GM12878 (cell line): Measurements from ENCODE around the gene PARN. TPM values are rescaled to one million over a fixed set of nuclear protein-coding genes. Genes with fewer than 3 reads are reported as not detected.
A peak's percentile ranks its signal among the peaks of the same experiment; 100 is the strongest.

Experiments
- BACH1 ChIP-seq: fragments of 450-650 bp; IDR thresholded peaks from 2 replicates; pipeline ENCODE4 v1.6.1; 2017; ENCODE audit warnings: mild to moderate bottlenecking, borderline replicate concordance
- BCL3 ChIP-seq: IDR thresholded peaks from 2 replicates; pipeline ENCODE4 v1.6.1; 2011; ENCODE audit warnings: borderline replicate concordance, low read depth, mild to moderate bottlenecking, moderate library complexity, low read length; ENCODE audit not compliant: insufficient read depth, poor library complexity, severe bottlenecking
- KLF5 ChIP-seq: fragments of 450-650 bp; IDR thresholded peaks from 2 replicates; pipeline ENCODE4 v1.6.1; 2014; ENCODE audit warnings: mild to moderate bottlenecking; ENCODE audit not compliant: partially characterized antibody
- MLLT1 ChIP-seq: fragments of 450-650 bp; IDR thresholded peaks from 2 replicates; pipeline ENCODE4 v1.6.1; 2016; ENCODE audit warnings: mild to moderate bottlenecking
- MTA2 ChIP-seq: fragments of 450-650 bp; IDR thresholded peaks from 2 replicates; pipeline ENCODE4 v1.6.1; 2016; ENCODE audit warnings: low read depth, mild to moderate bottlenecking, moderate library complexity
- NRF1 ChIP-seq: conservative IDR thresholded peaks from 2 replicates; pipeline ENCODE4 v1.6.1; 2011; ENCODE audit warnings: mild to moderate bottlenecking, low read depth, low read length, improper control_type of control experiment
- RBBP5 ChIP-seq: fragments of 200-600 bp; sonication (generic); conservative IDR thresholded peaks from 2 replicates; pipeline ENCODE4 v1.6.1; 2016
- RUNX3 ChIP-seq: IDR thresholded peaks from 2 replicates; pipeline ENCODE4 v1.6.1; 2012; ENCODE audit warnings: low read length, inconsistent platforms
- ZBED1 ChIP-seq: IDR thresholded peaks from 2 replicates; pipeline ENCODE4 v1.6.1; 2016; ENCODE audit warnings: borderline replicate concordance
- ZNF592 ChIP-seq: fragments of 450-650 bp; IDR thresholded peaks from 2 replicates; pipeline ENCODE4 v1.6.1; 2017; ENCODE audit warnings: mild to moderate bottlenecking, moderate library complexity
- polyA plus RNA-seq, 11 experiments: library from polyadenylated mRNA; depleted of rRNA in 4 of 11; unstranded in 6 of 11; stranded (reverse) in 5 of 11; fragments of >200 nt; fragmentation: Nextera tagmentation in 4 of 11; fragmentation: Illumina TruSeq in 1 of 11; extraction: Ambion mirVana in 4 of 11; extraction: Trizol in 1 of 11; gene quantifications; 1 replicate in 1 of 11; 2 replicates in 10 of 11; pipeline versions ENCODE4 v1.2.1 to v1.2.3, GENCODE V29; 2011 to 2016; ENCODE audit warnings: inconsistent platforms in 2 of 11, missing spikeins in 2 of 11, low read depth in 1 of 11
- total RNA-seq, 4 experiments: library from RNA; depleted of rRNA in 3 of 4; stranded (reverse); fragments of >200 nt in 3 of 4; fragmentation: Illumina TruSeq in 1 of 4; extraction: Trizol in 1 of 4; gene quantifications; 2 replicates each; pipeline versions ENCODE4 v1.2.1 to v1.2.3, GENCODE V29; 2013 to 2021
- TF ChIP-seq, protein P1 (sequence below): fragments of 450-650 bp; IDR thresholded peaks from 2 replicates; pipeline ENCODE4 v1.6.1; 2016; ENCODE audit warnings: mild to moderate bottlenecking

PARN gene
- total and polyA plus RNA-seq, 10 of the 15 experiments (the other 5 are each of a cell fraction or from before 2014, with no cell fraction given), result 15.6 to 77.3 (median 47.7) TPM

- TF ChIP-seq KLF5 (peak; percentile 83), ZNF592 (no peak), MLLT1 (peak; percentile 62), NRF1 (no peak), BCL3 (no peak), BACH1 (peak; percentile 99), MTA2 (peak; percentile 70; the same call in 1 of the 2 replicates), ZBED1 (peak; percentile 56; the same call in 1 of the 2 replicates), RUNX3 (peak; percentile 93), RBBP5 (no peak)
- TF ChIP-seq, protein P1, sequence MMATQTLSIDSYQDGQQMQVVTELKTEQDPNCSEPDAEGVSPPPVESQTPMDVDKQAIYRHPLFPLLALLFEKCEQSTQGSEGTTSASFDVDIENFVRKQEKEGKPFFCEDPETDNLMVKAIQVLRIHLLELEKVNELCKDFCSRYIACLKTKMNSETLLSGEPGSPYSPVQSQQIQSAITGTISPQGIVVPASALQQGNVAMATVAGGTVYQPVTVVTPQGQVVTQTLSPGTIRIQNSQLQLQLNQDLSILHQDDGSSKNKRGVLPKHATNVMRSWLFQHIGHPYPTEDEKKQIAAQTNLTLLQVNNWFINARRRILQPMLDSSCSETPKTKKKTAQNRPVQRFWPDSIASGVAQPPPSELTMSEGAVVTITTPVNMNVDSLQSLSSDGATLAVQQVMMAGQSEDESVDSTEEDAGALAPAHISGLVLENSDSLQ, result peak; percentile 44
- TF ChIP-seq, all 136 proteins: peak for 37
Observed at GRCh38 chr16:14502932-14503741, 126.9 kb downstream of the PARN start (continued).
